K562 (cell line): Measurements from ENCODE around the gene COL4A2. TPM values are rescaled to one million over a fixed set of nuclear protein-coding genes. Genes with fewer than 3 reads are reported as not detected.

Source experiments
- ATAC-seq: fragments of 200-7000 bp; cut with Tn5 transposase; 3 replicates; pipeline ENCODE4 v1.9.1; 2020; ENCODE audit warnings: moderate library complexity
- BruUV-seq: library from RNA; stranded (reverse); fragments of 400-500 nt; replicated peaks from 2 replicates; lab custom pipeline; 2021; lab: Mats Ljungman, UMichigan
- CTCF ChIA-PET: fragments of 300-600 bp; formaldehyde crosslinking; extraction: SDS; loops from one replicate; lab custom pipeline; 2021; ENCODE audit warnings: low intra/inter-chr PET ratio; lab: Yijun Ruan, JAX
- POLR2A ChIA-PET: fragments of 300-600, 350-650 bp; sonication (Branson Sonifier 250); formaldehyde crosslinking; extraction: SDS; loops from one replicate; lab custom pipeline; 2021; ENCODE audit warnings: antibody characterized with exemption, inconsistent platforms; lab: Yijun Ruan, JAX
- DNase-seq, 4 experiments: peaks; one replicate each; pipeline versions ENCODE4 v3.0.0 to v3.0.0-alpha.2; 2011 to 2018; ENCODE audit warnings: low spot score in 3 of 4, mixed read lengths in 3 of 4; ENCODE audit errors: extremely low read depth in 1 of 4
- FAIRE-seq: peaks from 2 replicates; lab custom pipeline; 2011; peaks lifted over from hg19 to GRCh38; lab: Jason Lieb, UNC
- H2AFZ ChIP-seq: 2 replicates; pipeline ENCODE4 v1.6.0; 2011; ENCODE audit warnings: low read depth, low read length, control low read depth, inconsistent platforms
- H3K27ac ChIP-seq: fragments of 200-600 bp; 3 replicates; pipeline ENCODE4 v1.8.0; 2011; ENCODE audit warnings: low read depth, mild to moderate bottlenecking, control low read depth, inconsistent platforms, low read length, moderate library complexity, mixed read lengths; ENCODE audit errors: extremely low read depth
- H3K27me3 ChIP-seq, 2 experiments: fragments of 300-600 bp in 1 of 2; 2 replicates in 1 of 2; 3 replicates in 1 of 2; pipeline versions ENCODE4 v1.6.0 to v1.8.0; 2011; ENCODE audit warnings: inconsistent platforms in 2 of 2, low read length in 2 of 2, mild to moderate bottlenecking in 1 of 2, mixed read lengths in 1 of 2, moderate library complexity in 1 of 2; ENCODE audit not compliant: control insufficient read depth in 2 of 2, insufficient read depth in 2 of 2
- H3K36me3 ChIP-seq: fragments of 300-600 bp; 3 replicates; pipeline ENCODE4 v1.8.0; 2011; ENCODE audit warnings: mild to moderate bottlenecking, low read length, inconsistent platforms; ENCODE audit not compliant: control insufficient read depth, insufficient read depth
- H3K4me1 ChIP-seq, 2 experiments: fragments of 200-600 bp in 1 of 2; replicated peaks in 1 of 2; 2 replicates in 1 of 2; 3 replicates in 1 of 2; pipeline versions ENCODE4 v1.5.1 to v1.8.0; 2011; ENCODE audit warnings: inconsistent platforms in 2 of 2, low read length in 2 of 2, mild to moderate bottlenecking in 1 of 2, mixed read lengths in 1 of 2, moderate library complexity in 1 of 2; ENCODE audit not compliant: control insufficient read depth in 2 of 2, insufficient read depth in 2 of 2
- H3K4me2 ChIP-seq: 2 replicates; pipeline ENCODE4 v1.6.1; 2011; ENCODE audit warnings: low read length, control low read depth, inconsistent platforms, mixed read lengths; ENCODE audit not compliant: insufficient read depth
- H3K4me3 ChIP-seq: fragments of 200-600 bp; sonication (generic), shearing (Covaris generic); 2 replicates; pipeline ENCODE4 v1.5.1; 2016; ENCODE audit warnings: control low read depth, inconsistent platforms
- H3K79me2 ChIP-seq: fragments of 200-600 bp; 3 replicates; pipeline ENCODE4 v1.8.0; 2011; ENCODE audit warnings: low read length, inconsistent platforms; ENCODE audit not compliant: control insufficient read depth, insufficient read depth
- H3K9ac ChIP-seq, 2 experiments: 2 replicates each; pipeline versions ENCODE4 v1.6.0 to v1.6.1; 2011; ENCODE audit warnings: low read depth in 2 of 2, low read length in 2 of 2, control low read depth in 1 of 2, inconsistent platforms in 1 of 2, mild to moderate bottlenecking in 1 of 2, mixed read lengths in 1 of 2; ENCODE audit not compliant: insufficient read depth in 1 of 2
- H3K9me1 ChIP-seq: one replicate; pipeline ENCODE4 v1.6.0; 2011; ENCODE audit warnings: inconsistent platforms, mild to moderate bottlenecking, low read length, moderate library complexity; ENCODE audit not compliant: control insufficient read depth, insufficient read depth
- H3K9me3 ChIP-seq: replicated peaks from 2 replicates; pipeline ENCODE4 v1.5.1; 2011; ENCODE audit warnings: low read depth, low read length, inconsistent platforms; ENCODE audit not compliant: control insufficient read depth, insufficient read depth
- H4K20me1 ChIP-seq: replicated peaks from 2 replicates; pipeline ENCODE4 v1.6.1; 2011; ENCODE audit warnings: low read length, inconsistent platforms, mixed read lengths; ENCODE audit not compliant: control insufficient read depth, insufficient read depth
- CREB3L1 ChIP-seq: fragments of 450-650 bp; IDR thresholded peaks from 2 replicates; pipeline ENCODE4 v1.6.1; 2014; ENCODE audit warnings: low read depth, mild to moderate bottlenecking, moderate library complexity, borderline replicate concordance
- FOS ChIP-seq: IDR thresholded peaks from 3 replicates; pipeline ENCODE4 v1.6.1; 2011; ENCODE audit not compliant: insufficient read length; ENCODE audit errors: extremely low read depth
- FOXK2 ChIP-seq, 2 experiments: fragments of 450-650 bp; IDR thresholded peaks in 1 of 2; conservative IDR thresholded peaks in 1 of 2; 2 replicates each; pipeline ENCODE4 v1.6.1; 2016; ENCODE audit warnings: low read depth in 2 of 2, mild to moderate bottlenecking in 1 of 2
- ZNF23 ChIP-seq: fragments of 250-450 bp; sonication (Bioruptor Pico); IDR thresholded peaks from 2 replicates; pipeline ENCODE4 v1.4.0; 2020; ENCODE audit warnings: mild to moderate bottlenecking
- ZNF316 ChIP-seq: fragments of 450-650 bp; IDR thresholded peaks from 2 replicates; pipeline ENCODE4 v1.6.1; 2016
- ZNF354B ChIP-seq: fragments of 250-450 bp; sonication (Bioruptor Pico); IDR thresholded peaks from 2 replicates; pipeline ENCODE4 v1.4.0; 2020
- WGBS: fragments of 100-300 bp; shearing (Covaris generic); methylation state at CpG from one replicate; pipeline ENCODE4 v1.1.6; 2016; ENCODE audit warnings: low coverage, mixed read lengths; ENCODE audit not compliant: insufficient coverage; ENCODE audit errors: missing lambda C conversion rate; 5-methylcytosine and 5-hydroxymethylcytosine counted together
- in situ Hi-C: fragments of 300-500 bp; cut with MboI; formaldehyde crosslinking; loops from 4 replicates; pipeline ENCODE4 v1.15.0; 2018; ENCODE audit warnings: inconsistent platforms, mixed read lengths
- intact Hi-C: fragments of 100-400 bp; cut with micrococcal nuclease; formaldehyde crosslinking; loops from 2 replicates; pipeline ENCODE4 v1.14.2; 2022
- polyA plus RNA-seq, 8 experiments: library from polyadenylated mRNA; depleted of rRNA in 4 of 8; stranded (reverse) in 5 of 8; unstranded in 3 of 8; fragments of >200 nt; fragmentation: Nextera tagmentation in 2 of 8; fragmentation: Illumina TruSeq in 1 of 8; extraction: Ambion mirVana in 2 of 8; extraction: Trizol in 1 of 8; gene quantifications; 2 replicates each; pipeline versions ENCODE4 v1.2.1 to v1.2.3, GENCODE V29; 2011 to 2014; ENCODE audit warnings: inconsistent platforms in 1 of 8, missing spikeins in 1 of 8
- total RNA-seq, 7 experiments: library from RNA; depleted of rRNA in 6 of 7; stranded (reverse); fragments of >200 nt in 6 of 7; fragmentation: Illumina TruSeq in 2 of 7; extraction: Trizol in 2 of 7; gene quantifications; 2 replicates each; pipeline versions ENCODE4 v1.2.1 to v1.2.3, GENCODE V29; 2011 to 2021; ENCODE audit warnings: low replicate concordance in 1 of 7

COL4A2 gene
- total and polyA plus RNA-seq, 9 of the 15 experiments (the other 6 are each of a cell fraction or from before 2014, with no cell fraction given) = 0.13 to 15.2 (median 8.1) TPM

GRCh38 chr13:110373617-110374016 lies 66.5 kb downstream of the COL4A2 start:
- ATAC-seq (no peak), DNase-seq (no peak), FAIRE-seq (no peak)
- BruUV-seq = no TSS peak
- Histone ChIP-seq H3K9me1 (no peaks in the 10 kb centered on the region), H3K4me2 (no peak overlapping the region), H3K9ac (no peak overlapping the region), H3K79me2 (no peaks in the 10 kb centered on the region), H2AFZ (no peak overlapping the region), H3K9me3 (no peaks in the 10 kb centered on the region), H4K20me1 (no peaks in the 10 kb centered on the region), H3K36me3 (no peaks in the 10 kb centered on the region), H3K4me3 (no peak overlapping the region), H3K27ac (no peak overlapping the region), H3K27me3 (peaks cover 3 to 31% of the 10 kb centered on the region in 2 experiments; a peak in 3 of 5 replicates), H3K4me1 (no peaks in the 10 kb centered on the region)
- ChIA-PET CTCF (no interaction called here), POLR2A (interaction anchor here (0.6 kb wide), 1 partner anchor 19 kb away, joined by 4 read pairs; no protein-coding TSS in a partner anchor)
- in situ Hi-C loops = no loop called here
- 0% methylated on average over 9 of the region's 9 CpGs for WGBS
- intact Hi-C loops = no loop called here
- TF ChIP-seq ZNF354B (CRISPR knock-in tag) (no peak), FOS (no peak), CREB3L1 (no peak), ZNF23 (CRISPR knock-in tag) (no peak), FOXK2 (conservative IDR thresholded peaks at IDR 0.05 in 1 of 2, IDR thresholded peaks at IDR 0.05 in 1 of 2; ENCODE audit: low read depth in 2 of 2) (no peak), ZNF316 (no peak)
